Mononuclear cell (primary cell): ENCODE results near the gene ATP1A1. TPM values are rescaled to one million over a fixed set of nuclear protein-coding genes. Genes with fewer than 3 reads are reported as not detected.

ENCODE experiments used
- H3K27me3 ChIP-seq: 2 replicates; pipeline ENCODE4 v1.6.0; 2011; ENCODE audit warnings: low read length, control low read depth; ENCODE audit not compliant: insufficient read depth
- H3K4me1 ChIP-seq: 2 replicates; pipeline ENCODE4 v1.5.1; 2011; ENCODE audit warnings: mild to moderate bottlenecking, low read length, control low read depth; ENCODE audit not compliant: insufficient read depth
- H3K4me3 ChIP-seq: 2 replicates; pipeline ENCODE4 v1.5.1; 2011; ENCODE audit warnings: mild to moderate bottlenecking, low read length, moderate library complexity
- H3K9me3 ChIP-seq: 2 replicates; pipeline ENCODE4 v1.5.1; 2011; ENCODE audit warnings: low read depth, mild to moderate bottlenecking, control low read depth, low read length
- total RNA-seq: library from RNA; depleted of rRNA; stranded (reverse); fragments of >200 nt; gene quantifications from one replicate; pipeline ENCODE4 v1.2.3, GENCODE V29; 2012

Gene ATP1A1
- total RNA-seq, 1 donor: 173 TPM

DNA sequence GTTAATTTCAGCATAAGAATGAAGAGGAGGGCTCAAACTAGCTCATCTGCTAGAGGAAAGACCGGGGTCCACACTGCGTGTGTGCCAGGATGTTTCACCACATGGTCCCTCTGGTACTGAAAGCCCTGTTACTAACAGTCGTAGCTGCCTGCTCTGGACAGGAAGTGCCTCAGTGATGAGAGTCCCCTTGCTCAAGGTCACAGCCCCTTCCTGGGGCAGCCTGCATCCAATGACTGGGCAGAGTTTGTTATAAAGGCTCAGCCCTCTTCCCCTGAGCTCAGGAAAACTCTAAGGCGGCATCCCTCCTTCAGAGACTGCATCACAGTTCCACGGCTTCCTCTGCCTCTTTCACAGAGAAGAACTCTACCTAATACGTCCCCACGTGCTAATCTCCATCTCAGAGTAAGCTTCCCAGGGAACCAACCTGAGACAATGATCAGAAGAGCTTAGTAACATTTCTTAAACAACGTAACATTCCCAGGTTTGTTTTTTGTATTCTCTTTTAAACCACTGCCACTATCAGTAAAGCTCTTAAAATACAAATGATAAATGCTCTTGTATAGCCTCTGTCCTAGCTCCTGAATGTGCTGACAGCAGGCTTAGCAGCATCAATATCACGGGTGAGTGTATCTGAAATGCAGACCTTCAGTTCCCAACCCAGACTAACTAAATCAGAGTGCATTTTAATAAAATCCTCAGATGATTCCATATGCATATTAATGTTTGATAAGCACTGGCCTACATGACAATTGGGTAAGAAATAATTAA lies 38.0 kb upstream of the ATP1A1 start:
- Histone ChIP-seq H3K9me3 (no peaks in the 10 kb centered on the region), H3K4me1 (no peaks in the 10 kb centered on the region), H3K27me3 (no peaks in the 10 kb centered on the region), H3K4me3 (no peak overlapping the region)

DNA sequence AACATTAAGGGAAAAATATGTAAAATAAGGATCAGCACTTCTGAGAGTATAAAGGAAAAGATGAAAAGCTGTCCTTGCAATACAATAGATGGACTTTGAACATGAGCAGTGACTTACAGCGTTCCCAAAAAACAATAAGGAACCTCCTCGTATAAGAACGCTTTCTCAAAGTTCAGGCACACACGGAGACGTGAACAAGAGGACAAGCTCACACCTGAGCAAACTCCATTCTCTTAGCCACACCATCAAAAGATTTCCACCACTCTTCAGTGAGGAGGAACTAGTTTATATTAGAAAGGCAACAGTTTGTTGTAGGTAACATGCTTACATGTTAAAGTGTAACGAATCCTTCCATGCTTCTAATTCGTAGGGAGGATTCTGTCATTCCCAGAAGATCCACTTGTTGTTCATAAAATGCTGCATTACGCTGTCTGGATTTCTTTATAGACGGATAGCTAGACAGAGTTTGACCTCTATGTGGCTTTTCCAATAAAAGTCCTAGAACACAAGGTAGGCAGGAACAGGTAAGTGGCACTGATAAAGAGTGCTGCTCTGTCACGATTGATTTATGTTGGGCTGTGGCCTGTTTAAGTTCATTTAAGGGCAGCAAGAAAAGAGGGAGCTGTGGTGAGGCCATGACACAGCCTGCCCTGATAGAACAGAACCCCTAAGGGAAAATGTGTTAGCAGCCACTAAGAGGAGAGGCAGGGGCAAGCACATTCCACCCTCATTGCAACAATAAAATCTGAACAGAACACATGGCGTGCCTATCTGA lies 37.0 kb upstream of the ATP1A1 start:
- no peaks in the 10 kb centered on the region for H3K9me3 ChIP-seq
- H3K27me3 ChIP-seq: no peaks in the 10 kb centered on the region
- no peaks in the 10 kb centered on the region for H3K4me1 ChIP-seq
- H3K4me3 ChIP-seq: no peak overlapping the region

DNA sequence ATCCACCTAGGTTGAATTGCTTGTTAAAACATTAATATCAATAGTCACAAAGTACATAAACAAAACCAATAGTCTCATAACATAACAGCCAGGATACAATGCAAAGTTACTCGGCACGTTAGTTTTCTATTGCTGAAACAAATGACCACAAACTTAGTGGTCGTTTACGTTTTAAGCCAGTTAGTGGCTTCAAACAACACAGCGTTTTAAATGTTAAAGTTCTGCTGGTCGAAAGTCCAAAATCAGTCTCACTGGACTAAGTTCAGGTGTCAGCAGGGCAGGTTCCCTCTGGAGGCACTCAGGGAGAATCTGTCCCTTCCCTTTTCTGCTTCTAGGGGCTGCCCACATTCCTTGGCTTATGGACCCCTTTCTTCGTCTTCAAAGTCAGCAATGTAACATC lies 35.6 kb upstream of the ATP1A1 start:
- Histone ChIP-seq H3K27me3 (no peaks in the 10 kb centered on the region), H3K4me3 (no peak overlapping the region), H3K9me3 (no peaks in the 10 kb centered on the region), H3K4me1 (no peaks in the 10 kb centered on the region)

DNA sequence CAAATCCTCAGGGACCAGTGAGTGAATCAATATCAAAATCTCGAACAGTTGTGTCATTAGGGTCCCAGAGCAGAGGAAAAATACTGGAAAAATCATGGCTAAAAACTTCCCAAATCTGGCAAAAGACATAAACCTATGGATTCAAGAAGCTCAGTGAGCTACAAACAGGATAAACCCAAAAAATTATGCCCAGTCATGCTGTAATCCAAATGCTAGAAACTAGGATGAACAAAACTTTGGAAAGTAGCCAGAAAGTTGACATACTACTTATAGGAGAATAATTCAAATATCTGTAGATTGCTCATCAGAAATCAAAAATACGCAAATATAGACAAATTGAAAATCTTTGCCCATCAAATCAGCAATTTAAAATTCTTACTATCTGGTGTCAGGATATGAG lies 34.6 kb upstream of the ATP1A1 start:
- H3K4me3 ChIP-seq: no peak overlapping the region
- H3K27me3 ChIP-seq: no peaks in the 10 kb centered on the region
- H3K4me1 ChIP-seq: no peaks in the 10 kb centered on the region
- H3K9me3 ChIP-seq: no peaks in the 10 kb centered on the region

DNA sequence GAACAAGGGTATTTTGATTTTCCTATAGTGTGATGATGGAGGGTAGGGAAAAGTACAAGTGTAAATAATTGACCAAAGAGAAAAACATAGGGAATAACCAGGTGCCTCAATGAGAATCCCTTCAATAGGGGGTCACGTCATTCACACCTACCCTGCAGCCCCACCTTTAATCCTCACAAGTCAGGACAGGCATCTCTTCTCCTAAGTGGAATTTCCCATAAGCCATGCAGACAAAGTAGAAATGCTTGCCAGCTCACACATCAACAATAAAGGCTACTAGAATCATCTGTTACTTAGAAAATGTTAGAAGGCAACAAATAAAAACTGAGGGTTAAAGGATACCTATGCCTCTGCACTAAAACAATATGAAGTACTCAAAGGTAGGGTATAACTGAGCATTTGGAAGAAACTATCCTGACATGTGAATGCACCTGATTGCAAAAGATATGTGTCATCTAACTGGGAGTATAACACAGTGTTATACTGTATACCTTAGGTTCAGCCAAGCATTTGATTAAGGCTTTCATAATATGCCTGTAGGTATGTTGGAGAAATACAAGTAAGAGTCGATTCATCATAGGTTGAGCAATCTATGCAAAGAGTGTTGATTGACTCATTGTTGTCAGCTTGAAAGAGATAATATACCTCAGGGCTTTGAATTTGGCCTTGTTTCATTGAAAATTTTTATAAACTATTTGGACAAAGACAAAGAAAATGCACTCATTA lies 32.4 kb upstream of the ATP1A1 start:
- H3K4me1 ChIP-seq: peaks cover under 1% of the 10 kb centered on the region
- no peaks in the 10 kb centered on the region for H3K9me3 ChIP-seq
- H3K27me3 ChIP-seq: no peaks in the 10 kb centered on the region
- H3K4me3 ChIP-seq: no peak overlapping the region

DNA sequence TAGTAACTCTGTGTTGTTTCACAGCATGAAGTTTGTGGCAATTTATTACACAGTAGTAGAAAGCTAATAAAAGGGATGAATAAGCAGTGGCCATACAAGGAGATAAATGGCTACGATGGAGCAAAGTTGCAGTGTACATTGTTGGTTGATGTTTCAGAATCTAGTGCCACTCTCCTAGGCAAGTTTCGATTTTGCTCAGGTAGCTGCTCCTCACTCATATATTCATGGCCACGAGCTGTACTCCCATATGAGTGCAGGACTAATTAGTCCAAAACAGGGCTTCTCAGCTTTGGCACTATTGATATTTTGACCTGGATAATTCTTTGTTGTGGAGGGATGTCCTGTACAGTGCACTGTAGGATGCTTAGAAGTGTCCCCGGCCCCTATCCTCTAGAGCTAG lies 30.0 kb upstream of the ATP1A1 start:
- H3K4me1 ChIP-seq: peaks cover 18% of the 10 kb centered on the region

DNA sequence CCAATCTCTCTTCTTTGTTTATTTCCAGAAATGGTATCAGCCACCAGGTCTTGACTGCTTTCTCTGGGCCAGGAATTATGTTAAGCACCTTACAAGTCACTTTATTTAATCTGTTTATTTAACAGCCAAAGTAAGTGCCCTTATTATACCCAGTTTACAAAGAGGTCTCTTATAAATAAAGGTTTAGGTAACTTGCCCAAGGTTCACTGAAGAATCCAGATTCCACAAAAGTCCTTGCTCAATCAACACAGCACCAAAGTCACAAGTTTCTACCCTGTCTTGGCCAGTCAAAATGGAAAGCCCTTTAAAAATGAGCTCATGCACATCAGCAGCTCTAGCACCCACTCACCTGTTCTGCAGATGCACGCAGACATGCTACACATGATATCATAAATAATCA lies 28.0 kb upstream of the ATP1A1 start:
- no peaks in the 10 kb centered on the region for H3K27me3 ChIP-seq
- peaks cover 18% of the 10 kb centered on the region for H3K4me1 ChIP-seq
- H3K9me3 ChIP-seq: no peaks in the 10 kb centered on the region
- no peak overlapping the region for H3K4me3 ChIP-seq

More for the DNA sequence above, 30.0 kb upstream of the ATP1A1 start:
- Histone ChIP-seq H3K27me3 (no peaks in the 10 kb centered on the region), H3K4me3 (no peak overlapping the region), H3K9me3 (no peaks in the 10 kb centered on the region)

DNA sequence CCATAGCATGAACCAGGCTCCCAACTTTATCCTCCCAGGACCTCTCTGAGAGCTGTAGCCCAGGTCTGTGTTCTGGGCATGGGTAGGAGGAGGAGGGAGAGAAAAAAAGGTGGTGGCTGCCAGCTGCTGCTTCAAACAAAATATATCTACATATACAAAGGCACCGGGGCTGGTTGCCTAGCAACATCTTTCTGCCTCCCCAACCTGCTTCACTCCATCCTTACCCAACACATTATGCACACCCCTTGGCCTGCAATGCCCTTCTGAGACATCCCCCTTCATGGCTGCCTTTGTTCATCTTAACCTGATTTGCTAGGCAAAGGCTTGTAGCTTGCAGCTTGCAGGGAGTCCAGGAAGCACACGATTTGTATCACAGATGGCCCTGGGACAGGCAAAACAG lies 27.2 kb upstream of the ATP1A1 start:
- H3K9me3 ChIP-seq: no peaks in the 10 kb centered on the region
- peaks cover 18% of the 10 kb centered on the region for H3K4me1 ChIP-seq
- no peak overlapping the region for H3K4me3 ChIP-seq
- H3K27me3 ChIP-seq: no peaks in the 10 kb centered on the region

DNA sequence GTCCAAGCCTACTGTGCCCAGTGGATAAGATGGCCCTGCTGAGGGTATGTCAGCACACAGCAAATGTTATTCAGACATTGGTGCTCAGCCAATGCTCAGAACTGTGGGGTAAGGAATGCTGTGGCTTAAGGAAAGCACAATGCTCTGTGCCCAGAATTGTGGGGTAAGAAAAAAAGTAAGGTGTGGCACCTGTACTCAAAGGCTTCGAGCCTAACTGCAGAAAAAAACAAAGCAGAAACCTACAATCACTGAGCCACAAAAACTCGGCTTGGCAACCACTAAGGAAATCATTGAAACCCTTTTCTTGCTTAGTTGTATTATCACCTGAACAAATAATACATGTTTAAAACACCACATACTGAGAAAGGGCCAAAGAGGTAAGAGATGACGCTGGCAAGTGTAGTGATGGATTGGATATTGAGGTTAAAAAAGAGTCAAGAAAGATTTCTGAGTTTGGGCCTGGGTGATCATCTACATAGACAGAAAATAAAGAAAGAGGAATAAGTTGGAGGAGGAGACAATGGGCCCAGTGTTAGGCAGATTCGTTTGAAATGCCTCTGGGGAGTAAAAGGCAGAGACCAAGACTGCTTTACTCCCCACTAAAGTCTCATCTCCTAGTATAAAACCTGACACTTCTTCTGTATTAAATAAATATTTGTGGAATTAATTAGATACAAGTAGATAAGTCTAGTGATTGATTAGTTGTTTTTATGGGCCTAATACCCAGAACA lies 25.9 kb upstream of the ATP1A1 start:
- H3K4me1 ChIP-seq: peaks cover 18% of the 10 kb centered on the region

DNA sequence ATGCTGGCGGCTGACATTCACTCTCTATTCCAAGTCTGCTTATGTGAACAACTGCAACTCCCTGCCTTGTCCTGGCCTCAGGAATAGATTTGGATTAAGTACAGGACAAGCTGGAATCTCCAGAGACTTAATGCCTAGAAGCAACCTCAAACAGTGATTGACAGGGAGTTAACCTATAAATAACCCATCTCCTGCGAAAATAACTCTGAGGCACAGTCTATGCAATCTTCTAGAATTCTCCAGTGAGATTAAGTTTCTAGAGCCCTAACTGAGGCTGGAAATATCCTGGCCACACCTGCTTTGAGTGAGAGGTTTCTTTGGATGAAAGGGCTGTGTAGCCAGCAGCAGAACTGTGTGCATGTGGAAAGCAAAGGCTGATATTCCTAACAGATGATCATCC lies 25.3 kb upstream of the ATP1A1 start:
- Histone ChIP-seq H3K4me1 (peaks cover 18% of the 10 kb centered on the region), H3K4me3 (no peak overlapping the region), H3K27me3 (no peaks in the 10 kb centered on the region), H3K9me3 (no peaks in the 10 kb centered on the region)

More for the DNA sequence above, 25.9 kb upstream of the ATP1A1 start:
- Histone ChIP-seq H3K4me3 (no peak overlapping the region), H3K27me3 (no peaks in the 10 kb centered on the region), H3K9me3 (no peaks in the 10 kb centered on the region)

DNA sequence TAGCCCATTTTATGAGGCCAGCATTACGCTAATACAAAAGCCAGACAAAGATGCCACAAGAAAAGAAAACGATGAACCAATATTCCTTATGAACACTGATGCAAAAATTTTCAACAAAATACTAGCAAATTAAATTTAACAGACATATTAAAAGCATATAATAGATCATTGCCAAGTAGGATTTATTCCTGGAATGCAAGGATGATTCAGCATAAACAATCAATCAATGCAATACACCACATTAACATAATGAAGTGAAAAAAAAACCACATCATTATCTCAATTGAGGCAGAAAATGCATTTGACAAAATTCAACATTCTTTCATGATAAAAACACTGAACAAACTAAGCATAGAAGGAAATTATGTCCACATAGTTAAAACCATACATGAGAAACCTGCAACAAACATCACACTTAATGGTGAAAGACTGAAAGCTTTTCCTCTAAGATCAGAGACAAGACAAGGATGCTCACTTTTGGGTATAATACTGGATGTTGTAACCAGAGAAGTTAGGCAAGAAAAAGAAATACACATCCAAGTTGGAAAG lies 22.9 kb upstream of the ATP1A1 start:
- peaks cover 18% of the 10 kb centered on the region for H3K4me1 ChIP-seq
- no peak overlapping the region for H3K4me3 ChIP-seq
- no peaks in the 10 kb centered on the region for H3K27me3 ChIP-seq
- H3K9me3 ChIP-seq: no peaks in the 10 kb centered on the region

DNA sequence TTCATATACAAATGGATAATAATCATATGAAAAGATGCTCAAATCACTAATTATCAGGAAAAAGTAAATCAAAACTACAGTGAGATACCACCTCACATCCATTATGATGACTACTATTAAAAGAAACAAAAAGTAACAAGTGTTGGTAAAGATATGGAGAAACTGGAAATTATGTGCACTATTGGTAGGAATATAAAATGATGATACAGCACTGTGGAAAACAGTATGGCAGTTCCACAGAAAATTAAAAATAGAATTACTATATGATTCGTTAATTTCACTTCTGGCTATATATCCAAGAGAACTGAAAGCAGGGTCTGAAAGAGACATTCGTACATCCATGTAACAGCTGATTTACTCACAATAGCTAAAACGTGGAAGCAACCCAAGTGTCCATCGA lies 21.1 kb upstream of the ATP1A1 start:
- no peak overlapping the region for H3K4me3 ChIP-seq
- H3K27me3 ChIP-seq: no peaks in the 10 kb centered on the region
- no peaks in the 10 kb centered on the region for H3K9me3 ChIP-seq
- peaks cover 11% of the 10 kb centered on the region for H3K4me1 ChIP-seq

DNA sequence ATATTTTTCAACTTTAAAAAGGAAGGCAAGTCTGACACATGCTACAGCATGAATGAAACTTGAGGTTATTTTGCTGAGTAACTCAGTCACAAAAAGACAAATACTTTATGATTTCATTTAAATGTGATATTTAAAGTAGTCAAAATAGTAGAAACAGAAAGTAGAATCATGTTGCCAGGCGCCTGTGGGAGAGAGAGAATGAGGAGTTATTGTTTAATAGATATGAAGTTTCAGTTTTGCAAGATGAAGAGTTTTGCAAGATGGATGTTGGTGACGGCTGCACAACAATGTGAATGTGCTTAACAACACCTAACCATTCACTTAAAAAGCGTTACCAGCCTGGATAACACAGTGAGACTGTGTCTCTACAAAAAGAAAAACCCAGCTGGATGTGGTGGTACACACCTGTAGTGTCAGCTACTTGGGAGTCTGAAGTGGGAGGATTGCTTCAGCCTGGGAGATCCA lies 20.7 kb upstream of the ATP1A1 start:
- H3K27me3 ChIP-seq: no peaks in the 10 kb centered on the region
- no peaks in the 10 kb centered on the region for H3K9me3 ChIP-seq
- H3K4me1 ChIP-seq: peaks cover 6% of the 10 kb centered on the region
- no peak overlapping the region for H3K4me3 ChIP-seq

DNA sequence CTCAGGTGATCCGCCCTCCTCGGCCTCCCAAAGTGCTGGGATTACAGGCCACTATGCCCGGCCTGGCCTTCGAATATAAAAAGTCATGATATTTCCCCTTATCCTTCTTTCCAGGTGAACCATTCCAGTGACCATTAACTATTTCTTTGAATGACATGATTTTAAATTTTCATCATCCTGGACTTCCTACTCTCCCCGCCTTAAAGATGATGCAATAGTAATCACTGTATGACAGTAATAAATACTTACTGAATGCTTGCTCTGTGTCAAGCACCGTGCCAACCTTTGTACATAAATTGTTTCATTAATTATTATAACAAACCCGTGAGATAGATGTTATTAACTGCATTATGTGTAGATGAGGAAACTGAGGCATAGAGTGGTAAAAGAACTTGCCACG lies 19.9 kb upstream of the ATP1A1 start:
- no peaks in the 10 kb centered on the region for H3K27me3 ChIP-seq
- H3K4me3 ChIP-seq: no peak overlapping the region
- no peaks in the 10 kb centered on the region for H3K4me1 ChIP-seq
- no peaks in the 10 kb centered on the region for H3K9me3 ChIP-seq
